DMS153 treated with DMSO at 0.1 percent for 48 hours (cell line): ENCODE results near the gene NPAS4.

Source experiments
- DNase-seq: peaks from one replicate; lab custom pipeline; 2025; ENCODE audit not compliant: unreplicated experiment; lab: John Stamatoyannopoulos, UW

NPAS4 gene

GRCh38 chr11:66475349-66476172 is 54.7 kb downstream of the NPAS4 start:
- no peak for DNase-seq
